ENCODE data around the gene CR2.

DNA sequence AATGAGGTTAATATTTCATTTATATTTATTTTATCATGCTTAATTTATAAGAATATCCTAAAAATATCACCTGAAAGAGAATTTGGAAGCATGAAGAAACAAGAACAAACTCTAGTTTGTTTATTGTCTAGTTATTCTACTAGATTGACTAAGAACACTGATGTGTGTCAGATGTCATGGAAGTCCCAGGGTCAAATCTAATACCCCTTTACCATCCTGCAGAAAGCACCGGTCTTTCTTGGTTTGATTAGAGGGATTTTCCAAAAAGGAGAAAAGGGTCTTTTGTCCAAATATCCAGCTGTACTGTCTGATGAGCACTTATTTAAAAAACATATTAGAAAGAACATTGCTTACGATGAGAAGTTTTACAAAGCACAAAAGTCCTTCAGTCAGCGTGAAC is 20.7 kb upstream of the CR2 start:
- TF ChIP-seq, protein P1, sequence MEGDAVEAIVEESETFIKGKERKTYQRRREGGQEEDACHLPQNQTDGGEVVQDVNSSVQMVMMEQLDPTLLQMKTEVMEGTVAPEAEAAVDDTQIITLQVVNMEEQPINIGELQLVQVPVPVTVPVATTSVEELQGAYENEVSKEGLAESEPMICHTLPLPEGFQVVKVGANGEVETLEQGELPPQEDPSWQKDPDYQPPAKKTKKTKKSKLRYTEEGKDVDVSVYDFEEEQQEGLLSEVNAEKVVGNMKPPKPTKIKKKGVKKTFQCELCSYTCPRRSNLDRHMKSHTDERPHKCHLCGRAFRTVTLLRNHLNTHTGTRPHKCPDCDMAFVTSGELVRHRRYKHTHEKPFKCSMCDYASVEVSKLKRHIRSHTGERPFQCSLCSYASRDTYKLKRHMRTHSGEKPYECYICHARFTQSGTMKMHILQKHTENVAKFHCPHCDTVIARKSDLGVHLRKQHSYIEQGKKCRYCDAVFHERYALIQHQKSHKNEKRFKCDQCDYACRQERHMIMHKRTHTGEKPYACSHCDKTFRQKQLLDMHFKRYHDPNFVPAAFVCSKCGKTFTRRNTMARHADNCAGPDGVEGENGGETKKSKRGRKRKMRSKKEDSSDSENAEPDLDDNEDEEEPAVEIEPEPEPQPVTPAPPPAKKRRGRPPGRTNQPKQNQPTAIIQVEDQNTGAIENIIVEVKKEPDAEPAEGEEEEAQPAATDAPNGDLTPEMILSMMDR (IDR thresholded peaks at IDR 0.05) = no peak
- TF ChIP-seq POLR2A (IDR thresholded peaks at IDR 0.05) = no peak
